ENCODE measurements around the gene MKI67. TPM values are rescaled to one million over a fixed set of nuclear protein-coding genes. Genes with fewer than 3 reads are reported as not detected.

Gene MKI67
- total and polyA plus RNA-seq, 2 donors (not counting 3 experiments of a cell fraction or from before 2014, with no cell fraction given), result 16.2 to 125 TPM

DNA sequence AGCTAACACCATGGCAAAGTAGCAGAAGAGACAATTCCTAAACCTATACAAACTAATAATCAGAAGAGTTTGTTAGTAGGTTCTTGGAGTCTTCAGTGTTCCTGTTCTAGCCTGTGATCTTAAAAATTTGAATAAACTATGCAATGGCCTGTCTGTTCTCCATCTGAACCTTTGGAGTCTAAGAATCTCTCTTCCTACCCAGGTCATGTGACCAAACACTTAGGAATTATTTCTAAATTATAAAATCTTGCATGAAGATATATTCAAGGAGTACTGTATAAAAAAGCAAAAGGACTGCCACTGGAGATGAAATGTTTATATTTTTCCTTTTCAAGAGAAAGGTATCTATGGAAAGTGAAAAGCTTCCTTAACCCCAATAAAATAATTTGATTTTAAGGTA is 2.4 kb downstream of the MKI67 start:
- TF ChIP-seq, protein P1, sequence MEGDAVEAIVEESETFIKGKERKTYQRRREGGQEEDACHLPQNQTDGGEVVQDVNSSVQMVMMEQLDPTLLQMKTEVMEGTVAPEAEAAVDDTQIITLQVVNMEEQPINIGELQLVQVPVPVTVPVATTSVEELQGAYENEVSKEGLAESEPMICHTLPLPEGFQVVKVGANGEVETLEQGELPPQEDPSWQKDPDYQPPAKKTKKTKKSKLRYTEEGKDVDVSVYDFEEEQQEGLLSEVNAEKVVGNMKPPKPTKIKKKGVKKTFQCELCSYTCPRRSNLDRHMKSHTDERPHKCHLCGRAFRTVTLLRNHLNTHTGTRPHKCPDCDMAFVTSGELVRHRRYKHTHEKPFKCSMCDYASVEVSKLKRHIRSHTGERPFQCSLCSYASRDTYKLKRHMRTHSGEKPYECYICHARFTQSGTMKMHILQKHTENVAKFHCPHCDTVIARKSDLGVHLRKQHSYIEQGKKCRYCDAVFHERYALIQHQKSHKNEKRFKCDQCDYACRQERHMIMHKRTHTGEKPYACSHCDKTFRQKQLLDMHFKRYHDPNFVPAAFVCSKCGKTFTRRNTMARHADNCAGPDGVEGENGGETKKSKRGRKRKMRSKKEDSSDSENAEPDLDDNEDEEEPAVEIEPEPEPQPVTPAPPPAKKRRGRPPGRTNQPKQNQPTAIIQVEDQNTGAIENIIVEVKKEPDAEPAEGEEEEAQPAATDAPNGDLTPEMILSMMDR (IDR thresholded peaks at IDR 0.05; ENCODE audit: extremely low read depth in 1 of 2, insufficient read depth in 1 of 2, low read depth in 1 of 2, low read length in 2 of 2), result no peak
- TF ChIP-seq GATA2 (IDR thresholded peaks at IDR 0.05; ENCODE audit: insufficient read depth, insufficient read length, low read depth, low read length) (no peak), JUN (IDR thresholded peaks at IDR 0.05; ENCODE audit: borderline replicate concordance, insufficient read depth, insufficient read length, low read depth) (no peak), FOS (IDR thresholded peaks at IDR 0.05; ENCODE audit: borderline replicate concordance, insufficient read depth, low read length) (no peak), POLR2AphosphoS5 (IDR thresholded peaks at IDR 0.05; ENCODE audit: insufficient read depth, low read depth, low read length) (no peak), MYC (IDR thresholded peaks at IDR 0.05; ENCODE audit: low read depth, low read length) (no peak), EZH2 (IDR thresholded peaks at IDR 0.05; ENCODE audit: borderline replicate concordance, low read depth, low read length, severe bottlenecking) (no peak), POLR2A (IDR thresholded peaks at IDR 0.05; ENCODE audit: low read depth, low read length) (no peak)
- TF ChIP-seq, protein P2, sequence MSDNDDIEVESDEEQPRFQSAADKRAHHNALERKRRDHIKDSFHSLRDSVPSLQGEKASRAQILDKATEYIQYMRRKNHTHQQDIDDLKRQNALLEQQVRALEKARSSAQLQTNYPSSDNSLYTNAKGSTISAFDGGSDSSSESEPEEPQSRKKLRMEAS (IDR thresholded peaks at IDR 0.05; ENCODE audit: insufficient read depth, insufficient read length), result no peak

More for the DNA sequence above, 2.4 kb downstream of the MKI67 start:
- Histone ChIP-seq H3K79me2 (ENCODE audit: control insufficient read depth, insufficient read depth, low read length) (peaks cover 70% of the 10 kb centered on the region), H3K9me1 (replicated peaks; ENCODE audit: control insufficient read depth, extremely low read depth, insufficient read depth, low read length) (no peaks in the 10 kb centered on the region), H3K4me3 (replicated peaks in 1 of 3; ENCODE audit: insufficient read depth in 1 of 3, low read depth in 1 of 3, low read length in 3 of 3) (peak overlapping the region in 2 of 3 experiments; percentile 76 to 89), H3K36me3 (ENCODE audit: control insufficient read depth in 2 of 2, extremely low read depth in 1 of 2, insufficient read depth in 2 of 2, low read length in 2 of 2) (peaks cover 0 to 18% of the 10 kb centered on the region in 2 experiments), H3K27me3 (ENCODE audit: control insufficient read depth in 2 of 2, insufficient read depth in 2 of 2, low read length in 2 of 2) (no peaks in the 10 kb centered on the region), H3K4me2 (ENCODE audit: insufficient read depth, low read length) (peak overlapping the region; percentile 77), H3K4me1 (ENCODE audit: control insufficient read depth, extremely low read depth, insufficient read depth, low read length) (peaks cover 32% of the 10 kb centered on the region), H4K20me1 (replicated peaks; ENCODE audit: control insufficient read depth, extremely low read depth, insufficient read depth, low read length) (no peaks in the 10 kb centered on the region), H3K27ac (ENCODE audit: insufficient read depth, low read depth, low read length) (no peak overlapping the region), H3K9me3 (replicated peaks; ENCODE audit: control insufficient read depth, insufficient read depth, low read length) (no peaks in the 10 kb centered on the region), H3K9ac (replicated peaks; ENCODE audit: extremely low read depth, insufficient read depth, low read length) (no peak overlapping the region), H2AFZ (ENCODE audit: low read depth, low read length) (no peak overlapping the region)
- dilution Hi-C loops (cut with MboI; ENCODE audit: extremely low pct_ligation_motif_present, low sequenced_read_pairs) (no loop called here), intact Hi-C loops (cut with micrococcal nuclease) (no loop called here)
- ChIA-PET POLR2A (no interaction called here), CTCF (interaction anchor here (1.0 to 1.8 kb wide), 4 partner anchors 11 to 35 kb away, joined by 3 to 6 read pairs (median 3); no protein-coding TSS in a partner anchor)
- FAIRE-seq, result no peak
- DNase-seq (ENCODE audit: low read depth, low spot score), result no peak
- BruUV-seq (replicated peaks), result no TSS peak
